T-cell (primary cell): ENCODE measurements around the gene MRPL42. TPM values are rescaled to one million over a fixed set of nuclear protein-coding genes. Genes with fewer than 3 reads are reported as not detected.
"Not testable (repeated sequence)": the region's sequence is repeated elsewhere in the genome, so short reads cannot be mapped to it uniquely, and the experiment has no call there.

Experiments used
- ATAC-seq, 4 experiments: fragments of 200-7000 bp in 3 of 4; fragments of 150-1000 bp in 1 of 4; cut with Tn5 transposase; replicated peaks in 1 of 4; 1 replicate in 3 of 4; 2 replicates in 1 of 4; pipeline ENCODE4 v1.10.0; 2021; ENCODE audit warnings: moderate library complexity in 3 of 4, mild to moderate bottlenecking in 2 of 4, moderate number of reproducible peaks in 1 of 4
- CTCF ChIA-PET, 2 donors: fragments of 300-600 bp; sonication (Branson Sonifier 250); formaldehyde crosslinking; loops; one replicate each; lab custom pipeline; 2022; ENCODE audit warnings: antibody characterized with exemption in 2 of 2; lab: Charles Lee
- POLR2A ChIA-PET, 2 donors: fragments of 300-600 bp; sonication (Branson Sonifier 250); formaldehyde crosslinking; loops; one replicate each; lab custom pipeline; 2022; ENCODE audit warnings: antibody characterized with exemption in 2 of 2; lab: Charles Lee
- DNase-seq, 35 experiments: peaks; one replicate each; pipeline versions ENCODE4 v3.0.0 to v3.0.0-alpha.2; 2013 to 2023
- H3K27ac ChIP-seq: one replicate; pipeline ENCODE4 v1.5.1; 2013; ENCODE audit warnings: low read length
- H3K27me3 ChIP-seq, 2 experiments: replicated peaks in 1 of 2; 1 replicate in 1 of 2; 2 replicates in 1 of 2; pipeline versions ENCODE4 v1.6.1 to v1.7.0; 2013; ENCODE audit warnings: low read length in 1 of 2, mixed read lengths in 1 of 2; ENCODE audit not compliant: control insufficient read depth in 2 of 2, insufficient read depth in 2 of 2; ENCODE audit errors: extremely low read depth in 1 of 2
- H3K36me3 ChIP-seq, 2 donors: 1 replicate in 1 of 2; 2 replicates in 1 of 2; pipeline versions ENCODE4 v1.6.1 to v1.7.0; 2013; ENCODE audit warnings: low read length in 1 of 2; ENCODE audit not compliant: control insufficient read depth in 2 of 2, insufficient read depth in 1 of 2; ENCODE audit errors: extremely low read depth in 1 of 2
- H3K4me1 ChIP-seq, 2 experiments: 1 replicate in 1 of 2; 2 replicates in 1 of 2; pipeline versions ENCODE4 v1.6.1 to v1.7.0; 2013; ENCODE audit warnings: low read length in 2 of 2, mixed read lengths in 1 of 2; ENCODE audit not compliant: insufficient read depth in 2 of 2, control insufficient read depth in 1 of 2; ENCODE audit errors: extremely low read depth in 1 of 2
- H3K4me3 ChIP-seq, 2 donors: 1 replicate in 1 of 2; 2 replicates in 1 of 2; pipeline versions ENCODE4 v1.5.1 to v1.7.0; 2013; ENCODE audit warnings: mild to moderate bottlenecking in 2 of 2, low read length in 1 of 2, moderate library complexity in 1 of 2; ENCODE audit not compliant: control insufficient read depth in 1 of 2; ENCODE audit errors: extremely low read depth in 1 of 2
- H3K9me3 ChIP-seq: 2 replicates; pipeline ENCODE4 v1.7.0; 2013
- H3K27ac Mint-ChIP-seq, 2 donors: one replicate each; pipeline ENCODE4 v1.8.0; 2020 to 2021; ENCODE audit warnings: mild to moderate bottlenecking in 2 of 2, mixed read lengths in 2 of 2
- H3K27me3 Mint-ChIP-seq, 2 donors: one replicate each; pipeline ENCODE4 v1.8.0; 2021 to 2022; ENCODE audit warnings: mixed read lengths in 2 of 2
- H3K36me3 Mint-ChIP-seq: one replicate; pipeline ENCODE4 v1.8.0; 2021; ENCODE audit warnings: mixed read lengths
- H3K4me1 Mint-ChIP-seq, 3 donors: one replicate each; pipeline ENCODE4 v1.8.0; 2020 to 2022; ENCODE audit warnings: mixed read lengths in 3 of 3, mild to moderate bottlenecking in 1 of 3
- H3K4me3 Mint-ChIP-seq, 3 donors: one replicate each; pipeline ENCODE4 v1.8.0; 2020 to 2022; ENCODE audit warnings: mild to moderate bottlenecking in 3 of 3, mixed read lengths in 3 of 3, moderate library complexity in 3 of 3
- H3K9me3 Mint-ChIP-seq, 3 donors: one replicate each; pipeline ENCODE4 v1.8.0; 2020 to 2022; ENCODE audit warnings: mixed read lengths in 3 of 3
- WGBS: methylation state at CpG from one replicate; pipeline ENCODE4 v1.1.5; 2013; ENCODE audit warnings: missing lambda C conversion rate; ENCODE audit not compliant: insufficient coverage; 5-methylcytosine and 5-hydroxymethylcytosine counted together
- total RNA-seq, 35 experiments: library from RNA in 6 of 35; stranded (reverse) in 6 of 35; fragments of 120-200 nt in 1 of 35; gene quantifications; one replicate each; pipeline versions ENCODE4 v1.2.1 to v1.2.4 and lab custom pipeline; 2013 to 2026

MRPL42 gene
- total RNA-seq, 5 donors from 2014 or later (not counting 1 experiment from before 2014, with no cell fraction given) = 35.1 to 46.7 (median 40.4) TPM

GRCh38 chr12:93550748-93551611 is 83.7 kb downstream of the MRPL42 start:
- no peak for ATAC-seq
- Mint-ChIP-seq H3K36me3 (peaks cover 8% of the 10 kb centered on the region), H3K4me1 (peaks cover 0 to 5% (median 0%) of the 10 kb centered on the region in 3 donors), H3K4me3 (no peak overlapping the region), H3K27ac (no peak overlapping the region), H3K27me3 (no peaks in the 10 kb centered on the region), H3K9me3 (no peaks in the 10 kb centered on the region)
- ChIA-PET POLR2A (no interaction called here), CTCF (no interaction called here)
- Histone ChIP-seq H3K36me3 (peaks cover 0 to 3% of the 10 kb centered on the region in 2 donors), H3K4me1 (no peaks in the 10 kb centered on the region), H3K27ac (no peak overlapping the region), H3K9me3 (no peaks in the 10 kb centered on the region), H3K27me3 (no peaks in the 10 kb centered on the region), H3K4me3 (no peak overlapping the region)
- no peak for DNase-seq
- WGBS = 79% methylated on average over 6 of the region's 11 CpGs

- Histone ChIP-seq H3K4me3 (no peak overlapping the region), H3K27me3 (no peaks in the 10 kb centered on the region), H3K27ac (no peak overlapping the region), H3K9me3 (no peaks in the 10 kb centered on the region), H3K36me3 (peaks cover 0 to 3% of the 10 kb centered on the region in 2 donors), H3K4me1 (no peaks in the 10 kb centered on the region)
- ATAC-seq = no peak
- H3K36me3 Mint-ChIP-seq = peaks cover 11% of the 10 kb centered on the region
- ChIA-PET POLR2A (interaction anchor here (0.6 kb wide), 2 partner anchors 12 to 1127 kb away, joined by 3 read pairs; no protein-coding TSS in a partner anchor), CTCF (interaction anchor here (0.6 to 1.1 kb wide), 2 partner anchors 49 to 192 kb away, joined by 3 to 4 read pairs; no protein-coding TSS in a partner anchor)
- peaks cover 0 to 5% (median 0%) of the 10 kb centered on the region in 3 donors for H3K4me1 Mint-ChIP-seq
- no peaks in the 10 kb centered on the region for H3K9me3 Mint-ChIP-seq
- no peak for DNase-seq
- 100% methylated on average over 1 of the region's 4 CpGs for WGBS
- no peak overlapping the region for H3K27ac Mint-ChIP-seq
- H3K4me3 Mint-ChIP-seq = no peak overlapping the region
- H3K27me3 Mint-ChIP-seq = no peaks in the 10 kb centered on the region
Observed at GRCh38 chr12:93552427-93552826, 85.1 kb downstream of the MRPL42 start.

- H3K27me3 ChIP-seq, H3K9me3 ChIP-seq, DNase-seq, H3K27ac ChIP-seq, H3K27me3 Mint-ChIP-seq, H3K4me1 ChIP-seq, H3K4me3 ChIP-seq, H3K36me3 ChIP-seq, H3K4me3 Mint-ChIP-seq, CTCF ChIA-PET, POLR2A ChIA-PET, ATAC-seq, H3K27ac Mint-ChIP-seq: not testable (repeated sequence)
- H3K36me3 Mint-ChIP-seq = peaks cover 37% of the 10 kb centered on the region
- H3K4me1 Mint-ChIP-seq = peaks cover 0 to 17% (median 7%) of the 10 kb centered on the region in 3 donors
- peaks cover 11 to 19% (median 17%) of the 10 kb centered on the region in 3 donors for H3K9me3 Mint-ChIP-seq
Observed at GRCh38 chr12:93557879-93558278, 90.6 kb downstream of the MRPL42 start.

GRCh38 chr12:93558685-93559084 is 91.4 kb downstream of the MRPL42 start:
- H3K27ac Mint-ChIP-seq, POLR2A ChIA-PET, H3K27ac ChIP-seq, H3K36me3 ChIP-seq, H3K4me1 ChIP-seq, H3K27me3 Mint-ChIP-seq, ATAC-seq, H3K27me3 ChIP-seq, H3K9me3 ChIP-seq, H3K4me3 ChIP-seq, DNase-seq, H3K4me3 Mint-ChIP-seq: not testable (repeated sequence)
- WGBS = no CpG with 5 or more reads among the region's 1 CpG
- Mint-ChIP-seq H3K9me3 (peaks cover 11 to 19% (median 17%) of the 10 kb centered on the region in 3 donors), H3K4me1 (peaks cover 0 to 13% (median 7%) of the 10 kb centered on the region in 3 donors), H3K36me3 (peaks cover 37% of the 10 kb centered on the region)
- CTCF ChIA-PET = interaction anchor here (0.6 to 0.8 kb wide), 2 partner anchors 209 to 543 kb away, joined by 3 read pairs; no protein-coding TSS in a partner anchor

GRCh38 chr12:93563807-93564538 is 96.7 kb downstream of the MRPL42 start:
- ATAC-seq = peak in 2 of 4 experiments; percentile 53 to 63
- CTCF ChIA-PET = interaction anchor here (0.6 to 1.0 kb wide), 3 partner anchors 536 to 653 kb away, joined by 3 to 5 read pairs (median 3); no protein-coding TSS in a partner anchor

GRCh38 chr12:93565760-93566159 is 98.4 kb downstream of the MRPL42 start:
- no peak overlapping the region for H3K4me3 Mint-ChIP-seq
- 100% methylated on average over 2 of the region's 3 CpGs for WGBS
- no peak overlapping the region for H3K27ac ChIP-seq
- no peak overlapping the region for H3K4me3 ChIP-seq
- H3K27ac Mint-ChIP-seq = no peak overlapping the region
- no peaks in the 10 kb centered on the region for H3K27me3 Mint-ChIP-seq
- POLR2A ChIA-PET = no interaction called here
- no peaks in the 10 kb centered on the region for H3K27me3 ChIP-seq
- DNase-seq = no peak
- ATAC-seq = no peak
- H3K4me1 Mint-ChIP-seq = peaks cover 0 to 16% (median 15%) of the 10 kb centered on the region in 3 donors
- peaks cover 0 to 6% of the 10 kb centered on the region in 2 experiments for H3K4me1 ChIP-seq
- H3K9me3 ChIP-seq = no peaks in the 10 kb centered on the region
- CTCF ChIA-PET = no interaction called here
- H3K9me3 Mint-ChIP-seq = peaks cover 0 to 4% (median 2%) of the 10 kb centered on the region in 3 donors
- peaks cover 27% of the 10 kb centered on the region for H3K36me3 Mint-ChIP-seq
- peaks cover 0 to 5% of the 10 kb centered on the region in 2 donors for H3K36me3 ChIP-seq

More at GRCh38 chr12:93563807-93564538, 96.7 kb downstream of the MRPL42 start:
- H3K9me3 Mint-ChIP-seq = peaks cover under 1 to 7% (median 6%) of the 10 kb centered on the region in 3 donors
- no peaks in the 10 kb centered on the region for H3K27me3 ChIP-seq
- no peak overlapping the region for H3K4me3 ChIP-seq
- H3K4me1 ChIP-seq = no peaks in the 10 kb centered on the region
- no peak overlapping the region for H3K4me3 Mint-ChIP-seq
- peaks cover 0 to 5% of the 10 kb centered on the region in 2 donors for H3K36me3 ChIP-seq
- no peak overlapping the region for H3K27ac Mint-ChIP-seq
- WGBS = no CpG with 5 or more reads among the region's 6 CpGs
- H3K36me3 Mint-ChIP-seq = peaks cover 41% of the 10 kb centered on the region
- no peaks in the 10 kb centered on the region for H3K27me3 Mint-ChIP-seq
- peaks cover 0 to 27% (median 17%) of the 10 kb centered on the region in 3 donors for H3K4me1 Mint-ChIP-seq
- no peak for DNase-seq
- POLR2A ChIA-PET = interaction anchor here in 1 of 2 donors (0.6 to 0.7 kb wide), 2 partner anchors 113 to 134 kb away, joined by 3 read pairs; partner anchors contain the start of gene CRADD
- H3K27ac ChIP-seq = no peak overlapping the region
- H3K9me3 ChIP-seq = no peaks in the 10 kb centered on the region
